GM18868 (cell line): ENCODE results near the gene HOXC6.

ENCODE experiments used
- ATAC-seq: cut with Tn5 transposase; IDR thresholded peaks from one replicate; pipeline ENCODE4 v1.9.1; 2021; ENCODE audit warnings: mild to moderate bottlenecking, moderate library complexity; ENCODE audit not compliant: unreplicated experiment

Gene HOXC6

GRCh38 chr12:54001283-54002187 lies 26.7 kb upstream of the HOXC6 start:
- ATAC-seq: no peak

- no peak for ATAC-seq
Observed at GRCh38 chr12:54002278-54002914, 25.8 kb upstream of the HOXC6 start.

GRCh38 chr12:54002915-54003389 lies 25.3 kb upstream of the HOXC6 start:
- no peak for ATAC-seq

- no peak for ATAC-seq
Observed at GRCh38 chr12:54003625-54004024, 24.6 kb upstream of the HOXC6 start.

GRCh38 chr12:54004063-54004840 lies 24.0 kb upstream of the HOXC6 start:
- ATAC-seq: no peak

GRCh38 chr12:54004841-54005530 lies 23.3 kb upstream of the HOXC6 start:
- no peak for ATAC-seq

- ATAC-seq: no peak
Observed at GRCh38 chr12:54005531-54005852, 22.7 kb upstream of the HOXC6 start.

GRCh38 chr12:54005853-54006558 lies 22.2 kb upstream of the HOXC6 start:
- ATAC-seq: peak; percentile 62

GRCh38 chr12:54006559-54007220 lies 21.6 kb upstream of the HOXC6 start:
- ATAC-seq: no peak

GRCh38 chr12:54007538-54008259 lies 20.5 kb upstream of the HOXC6 start:
- ATAC-seq: no peak

- ATAC-seq: no peak
Observed at GRCh38 chr12:54008260-54008552, 20.0 kb upstream of the HOXC6 start.

GRCh38 chr12:54009171-54010052 lies 18.8 kb upstream of the HOXC6 start:
- ATAC-seq: no peak

GRCh38 chr12:54010053-54010971 lies 17.9 kb upstream of the HOXC6 start:
- no peak for ATAC-seq

GRCh38 chr12:54010972-54011664 lies 17.1 kb upstream of the HOXC6 start:
- no peak for ATAC-seq

- no peak for ATAC-seq
Observed at GRCh38 chr12:54011665-54012532, 16.3 kb upstream of the HOXC6 start.
